CD14-positive monocyte (primary cell): Measurements from ENCODE around the gene SLC4A8. TPM values are rescaled to one million over a fixed set of nuclear protein-coding genes. Genes with fewer than 3 reads are reported as not detected.

Experiments
- DNase-seq, 3 donors: peaks; one replicate each; pipeline ENCODE4 v3.0.0-alpha.2; 2011 to 2022
- H2AFZ ChIP-seq: 2 replicates; pipeline ENCODE4 v1.6.0; 2012; ENCODE audit warnings: mild to moderate bottlenecking, low read depth, low read length, inconsistent platforms; ENCODE audit not compliant: insufficient read depth, poor library complexity, severe bottlenecking
- H3K27ac ChIP-seq, 2 donors: 1 replicate in 1 of 2; 2 replicates in 1 of 2; pipeline ENCODE4 v1.5.1; 2012 to 2013; ENCODE audit warnings: low read length in 2 of 2, control low read depth in 1 of 2, inconsistent platforms in 1 of 2, low read depth in 1 of 2, mild to moderate bottlenecking in 1 of 2
- H3K27me3 ChIP-seq, 2 donors: one replicate each; pipeline versions ENCODE4 v1.6.0 to v1.6.1; 2011 to 2013; ENCODE audit warnings: low read length in 2 of 2; ENCODE audit not compliant: control insufficient read depth in 2 of 2, insufficient read depth in 2 of 2
- H3K36me3 ChIP-seq, 2 donors: replicated peaks in 1 of 2; 1 replicate in 1 of 2; 2 replicates in 1 of 2; pipeline versions ENCODE4 v1.5.1 to v1.6.1; 2012 to 2013; ENCODE audit warnings: low read length in 2 of 2, control low read depth in 1 of 2, inconsistent platforms in 1 of 2, mild to moderate bottlenecking in 1 of 2; ENCODE audit not compliant: insufficient read depth in 2 of 2, control insufficient read depth in 1 of 2
- H3K4me1 ChIP-seq, 2 donors: 1 replicate in 1 of 2; 2 replicates in 1 of 2; pipeline versions ENCODE4 v1.5.1 to v1.6.1; 2012 to 2013; ENCODE audit warnings: low read length in 2 of 2, control low read depth in 1 of 2, inconsistent platforms in 1 of 2, mild to moderate bottlenecking in 1 of 2, moderate library complexity in 1 of 2; ENCODE audit not compliant: insufficient read depth in 2 of 2, control insufficient read depth in 1 of 2
- H3K4me2 ChIP-seq: replicated peaks from 2 replicates; pipeline ENCODE3; 2012; ENCODE audit warnings: low read length, moderate library complexity, mild to moderate bottlenecking; ENCODE audit not compliant: poor library complexity, severe bottlenecking; ENCODE audit errors: extremely low read depth
- H3K4me3 ChIP-seq, 3 experiments: fragments of 200-600 bp in 1 of 3; sonication (generic) in 1 of 3; replicated peaks in 1 of 3; 1 replicate in 2 of 3; 2 replicates in 1 of 3; pipeline ENCODE4 v1.5.1; 2011 to 2013; ENCODE audit warnings: low read length in 3 of 3, mild to moderate bottlenecking in 3 of 3, control low read depth in 2 of 3, low read depth in 2 of 3, inconsistent platforms in 1 of 3, moderate library complexity in 1 of 3
- H3K79me2 ChIP-seq: 2 replicates; pipeline ENCODE4 v1.6.0; 2012; ENCODE audit warnings: mild to moderate bottlenecking, control low read depth, inconsistent platforms, low read length, moderate library complexity; ENCODE audit not compliant: insufficient read depth
- H3K9ac ChIP-seq: 2 replicates; pipeline ENCODE4 v1.6.0; 2017; ENCODE audit warnings: low read length, mild to moderate bottlenecking; ENCODE audit not compliant: insufficient read depth, poor library complexity, severe bottlenecking
- H3K9me3 ChIP-seq, 2 donors: replicated peaks in 1 of 2; 1 replicate in 1 of 2; 2 replicates in 1 of 2; pipeline versions ENCODE4 v1.5.1 to v1.6.1; 2012 to 2013; ENCODE audit warnings: low read length in 2 of 2, control low read depth in 1 of 2; ENCODE audit not compliant: control insufficient read depth in 1 of 2, insufficient read depth in 1 of 2
- H4K20me1 ChIP-seq: 2 replicates; pipeline ENCODE4 v1.6.0; 2012; ENCODE audit warnings: mild to moderate bottlenecking, low read length, control low read depth, moderate library complexity; ENCODE audit not compliant: insufficient read depth
- H3K27ac Mint-ChIP-seq, 7 donors: one replicate each; pipeline ENCODE4 v1.8.0; 2020; ENCODE audit warnings: mild to moderate bottlenecking in 7 of 7, mixed read lengths in 7 of 7, moderate library complexity in 6 of 7, inconsistent platforms in 2 of 7
- H3K27me3 Mint-ChIP-seq, 3 donors: one replicate each; pipeline ENCODE4 v1.8.0; 2021 to 2022; ENCODE audit warnings: low read depth in 3 of 3, mild to moderate bottlenecking in 3 of 3, mixed read lengths in 3 of 3, moderate library complexity in 3 of 3, inconsistent platforms in 1 of 3
- H3K36me3 Mint-ChIP-seq, 2 donors: one replicate each; pipeline ENCODE4 v1.8.0; 2020; ENCODE audit warnings: mixed read lengths in 2 of 2, inconsistent platforms in 1 of 2, mild to moderate bottlenecking in 1 of 2
- H3K4me1 Mint-ChIP-seq: one replicate; pipeline ENCODE4 v1.8.0; 2020; ENCODE audit warnings: mild to moderate bottlenecking, mixed read lengths
- H3K4me3 Mint-ChIP-seq, 2 donors: one replicate each; pipeline ENCODE4 v1.8.0; 2020; ENCODE audit warnings: mild to moderate bottlenecking in 2 of 2, mixed read lengths in 2 of 2, moderate library complexity in 1 of 2
- H3K9me3 Mint-ChIP-seq, 7 donors: one replicate each; pipeline ENCODE4 v1.8.0; 2020 to 2022; ENCODE audit warnings: mixed read lengths in 7 of 7, mild to moderate bottlenecking in 6 of 7, moderate library complexity in 6 of 7, inconsistent platforms in 2 of 7
- CTCF ChIP-seq: fragments of 200-600 bp; IDR thresholded peaks from one replicate; pipeline ENCODE4 v1.8.0; 2022; ENCODE audit warnings: antibody characterized with exemption, mild to moderate bottlenecking
- WGBS: methylation state at CpG from one replicate; pipeline ENCODE4 v1.1.5; 2013; ENCODE audit warnings: missing lambda C conversion rate; ENCODE audit not compliant: insufficient coverage; 5-methylcytosine and 5-hydroxymethylcytosine counted together
- intact Hi-C, 2 donors: fragments of 100-400 bp; cut with micrococcal nuclease; formaldehyde crosslinking; loops; one replicate each; pipeline versions ENCODE4 v1.15.0 to v1.15.1; 2023
- polyA plus RNA-seq, 3 donors: library from polyadenylated mRNA; depleted of rRNA in 1 of 3; unstranded in 2 of 3; stranded (reverse) in 1 of 3; fragments of 300-500 nt in 2 of 3; fragments of >200 nt in 1 of 3; fragmentation: Illumina TruSeq in 2 of 3; gene quantifications; 1 replicate in 2 of 3; 2 replicates in 1 of 3; pipeline ENCODE4 v1.2.3, GENCODE V29; 2012 to 2021

The SLC4A8 gene
- polyA plus RNA-seq, 3 donors = 1.9 to 5.4 (median 2.3) TPM

GRCh38 chr12:51379571-51379970, 45.1 kb upstream of the SLC4A8 start:
- H3K27ac ChIP-seq = no peak overlapping the region
- Mint-ChIP-seq H3K36me3 (peaks cover 88 to 94% of the 10 kb centered on the region in 2 donors), H3K4me3 (no peak overlapping the region), H3K27ac (no peak overlapping the region), H3K4me1 (peaks cover 4% of the 10 kb centered on the region), H3K27me3 (peaks cover 0 to 5% (median 0%) of the 10 kb centered on the region in 3 donors), H3K9me3 (peaks cover 0 to 4% (median 0%) of the 10 kb centered on the region in 7 donors)
- intact Hi-C loops = no loop called here
- H3K4me3 ChIP-seq = no peak overlapping the region
- H3K4me1 ChIP-seq = no peaks in the 10 kb centered on the region
- no peak overlapping the region for H2AFZ ChIP-seq
- no peaks in the 10 kb centered on the region for H3K27me3 ChIP-seq
- TF ChIP-seq CTCF = no peak
- H3K36me3 ChIP-seq = peaks cover 60 to 96% of the 10 kb centered on the region in 2 donors
- peaks cover 6% of the 10 kb centered on the region for H4K20me1 ChIP-seq
- DNase-seq = no peak
- 94% methylated on average over 7 of the region's 11 CpGs for WGBS
- H3K79me2 ChIP-seq = no peaks in the 10 kb centered on the region
- no peaks in the 10 kb centered on the region for H3K9me3 ChIP-seq
- no peak overlapping the region for H3K9ac ChIP-seq
- H3K4me2 ChIP-seq = no peak overlapping the region

GRCh38 chr12:51381226-51382079, 43.2 kb upstream of the SLC4A8 start:
- Histone ChIP-seq H4K20me1 (peaks cover 6% of the 10 kb centered on the region), H3K9me3 (no peaks in the 10 kb centered on the region), H3K36me3 (peaks cover 54 to 78% of the 10 kb centered on the region in 2 donors), H3K4me3 (no peak overlapping the region), H3K79me2 (no peaks in the 10 kb centered on the region), H3K4me1 (no peaks in the 10 kb centered on the region), H3K4me2 (no peak overlapping the region), H3K27ac (no peak overlapping the region), H3K9ac (no peak overlapping the region), H3K27me3 (no peaks in the 10 kb centered on the region), H2AFZ (no peak overlapping the region)
- Mint-ChIP-seq H3K27me3 (peaks cover 0 to 8% (median 0%) of the 10 kb centered on the region in 3 donors), H3K27ac (no peak overlapping the region), H3K9me3 (no peaks in the 10 kb centered on the region), H3K4me3 (no peak overlapping the region), H3K4me1 (peaks cover 4% of the 10 kb centered on the region), H3K36me3 (peaks cover 81 to 84% of the 10 kb centered on the region in 2 donors)
- TF ChIP-seq CTCF = no peak
- no peak for DNase-seq
- 80% methylated on average over 1 of the region's 5 CpGs for WGBS
- intact Hi-C loops = no loop called here
